ENCODE results near the gene CCDC157. TPM values are rescaled to one million over a fixed set of nuclear protein-coding genes. Genes with fewer than 3 reads are reported as not detected.

The CCDC157 gene
- total and polyA plus RNA-seq, 2 donors (not counting 1 experiment from before 2014, with no cell fraction given), result 3.6 to 6.4 TPM

DNA sequence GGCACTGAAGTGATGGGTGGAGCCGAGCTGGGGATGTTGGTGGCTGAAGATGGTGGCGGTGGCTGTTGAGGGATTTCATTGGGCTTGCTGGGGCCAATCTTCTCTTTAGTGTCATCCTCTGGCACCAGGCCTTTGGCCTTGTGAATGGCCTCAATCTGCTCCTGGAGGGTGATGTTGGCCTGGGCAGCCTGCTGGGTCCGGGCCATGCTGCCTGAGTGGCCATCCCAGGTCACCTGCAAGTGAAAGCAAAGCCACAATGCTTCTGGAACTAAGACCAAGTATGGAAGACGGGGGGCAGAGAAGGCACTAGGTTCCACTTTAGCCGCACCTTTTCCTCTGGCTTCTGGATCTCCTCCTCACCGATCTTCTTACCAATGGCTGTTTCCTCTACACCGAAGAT, 18.0 kb upstream of the CCDC157 start:
- H3K9me3 ChIP-seq (ENCODE audit: control extremely low read depth in 1 of 3, control insufficient read depth in 2 of 3, insufficient read depth in 1 of 3, low read length in 2 of 3), result no peaks in the 10 kb centered on the region
- H3K27me3 ChIP-seq (replicated peaks in 1 of 4; ENCODE audit: control extremely low read depth in 1 of 4, control insufficient read depth in 3 of 4, insufficient read depth in 4 of 4, low read length in 3 of 4), result no peaks in the 10 kb centered on the region
- H3K36me3 ChIP-seq (replicated peaks in 1 of 2; ENCODE audit: control extremely low read depth in 1 of 2, control insufficient read depth in 1 of 2, extremely low read depth in 1 of 2, insufficient read depth in 2 of 2, low read length in 1 of 2), result peaks cover 5 to 98% of the 10 kb centered on the region in 2 experiments
- no peak overlapping the region for H3K27ac Mint-ChIP-seq
- POLR2A ChIA-PET, result no interaction called here
- no peaks in the 10 kb centered on the region for H3K79me2 ChIP-seq (ENCODE audit: control insufficient read depth, insufficient read depth, low read length)
- intact Hi-C loops (cut with micrococcal nuclease), result no loop called here
- ATAC-seq (ENCODE audit: low read depth) (no peak), DNase-seq (no peak)
- H3K4me1 ChIP-seq (ENCODE audit: control insufficient read depth in 2 of 2, insufficient read depth in 2 of 2, low read length in 2 of 2), result no peaks in the 10 kb centered on the region
- no peak overlapping the region for H3K9ac ChIP-seq (ENCODE audit: low read length)
- 100% methylated on average over 6 of the region's 7 CpGs for WGBS (ENCODE audit: insufficient coverage)
- H3K4me1 Mint-ChIP-seq, result no peaks in the 10 kb centered on the region
- H3K9me3 Mint-ChIP-seq (ENCODE audit: insufficient read depth), result no peaks in the 10 kb centered on the region
- peaks cover 47% of the 10 kb centered on the region for H4K20me1 ChIP-seq (ENCODE audit: control insufficient read depth, insufficient read depth, low read length, poor library complexity, severe bottlenecking)
- TF ChIP-seq CTCF (IDR thresholded peaks at IDR 0.05), result no peak
- TF ChIP-seq EZH2 (IDR thresholded peaks at IDR 0.05; ENCODE audit: borderline replicate concordance, insufficient read depth, low read depth, low read length, poor library complexity, severe bottlenecking), result no peak
- CTCF ChIA-PET, result interaction anchor here (2.6 kb wide), 1 partner anchor 51 kb away, joined by 7 read pairs; no protein-coding TSS in a partner anchor
- no peak overlapping the region for H2AFZ ChIP-seq (ENCODE audit: insufficient read depth, low read depth, low read length, poor library complexity, severe bottlenecking)
- H3K4me2 ChIP-seq (replicated peaks; ENCODE audit: low read depth, low read length, poor library complexity, severe bottlenecking), result no peak overlapping the region
- H3K27me3 Mint-ChIP-seq, result no peaks in the 10 kb centered on the region
- H3K27ac ChIP-seq (ENCODE audit: low read length in 2 of 2), result no peak overlapping the region
- H3K4me3 ChIP-seq (ENCODE audit: control extremely low read depth in 1 of 5, extremely low read depth in 1 of 5, insufficient read depth in 1 of 5, low read depth in 2 of 5, low read length in 4 of 5), result no peak overlapping the region
- H3K4me3 Mint-ChIP-seq, result no peak overlapping the region

DNA sequence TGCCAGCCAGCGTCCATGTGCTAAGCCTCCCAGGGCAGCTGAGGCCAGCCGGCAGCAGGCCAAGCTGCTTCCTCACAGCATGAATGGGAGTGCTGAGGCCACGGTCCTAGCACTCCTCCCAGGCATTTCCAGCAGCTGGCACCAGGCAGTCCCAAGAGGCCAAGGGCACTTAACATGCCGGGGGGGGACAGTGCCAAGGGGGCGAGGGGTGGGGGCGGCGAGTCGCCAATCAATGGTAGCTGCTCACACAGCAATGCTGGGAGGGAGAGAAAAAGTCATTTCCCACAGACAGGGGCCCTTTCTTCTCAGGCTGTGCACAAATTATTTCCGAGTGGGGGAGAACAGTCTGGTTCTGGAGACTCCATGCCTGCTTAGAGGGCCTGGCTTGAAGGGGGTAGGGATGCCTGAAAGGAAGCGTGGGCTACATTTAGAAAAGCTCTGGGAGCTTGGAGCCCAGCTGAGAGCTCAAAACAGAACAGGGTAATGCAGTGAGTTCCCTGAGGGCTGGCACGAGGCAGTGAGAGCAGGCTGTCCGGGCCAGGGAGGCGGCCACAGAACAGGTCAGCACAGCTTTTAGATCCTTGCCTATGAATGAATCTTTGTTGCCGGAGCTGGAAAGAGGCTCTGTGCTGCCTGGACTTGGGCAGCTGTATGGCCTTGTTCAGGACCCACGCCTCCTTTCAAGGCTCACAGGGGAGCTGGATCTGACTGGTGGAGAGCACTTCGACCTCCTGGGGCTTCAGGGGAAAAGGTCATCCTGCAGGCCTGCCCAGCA, 15.7 kb upstream of the CCDC157 start:
- H2AFZ ChIP-seq (ENCODE audit: insufficient read depth, low read depth, low read length, poor library complexity, severe bottlenecking), result no peak overlapping the region
- no peak overlapping the region for H3K27ac Mint-ChIP-seq
- POLR2A ChIA-PET, result interaction anchor here (1.0 kb wide), 1 partner anchor 15 kb away, joined by 3 read pairs; the partner anchor contains the start of genes CCDC157 and SF3A1

More for the DNA sequence above, 15.7 kb upstream of the CCDC157 start:
- peaks cover 17 to 98% of the 10 kb centered on the region in 2 experiments for H3K36me3 ChIP-seq (replicated peaks in 1 of 2; ENCODE audit: control extremely low read depth in 1 of 2, control insufficient read depth in 1 of 2, extremely low read depth in 1 of 2, insufficient read depth in 2 of 2, low read length in 1 of 2)
- H3K4me1 ChIP-seq (ENCODE audit: control insufficient read depth in 2 of 2, insufficient read depth in 2 of 2, low read length in 2 of 2), result no peaks in the 10 kb centered on the region
- peaks cover 60% of the 10 kb centered on the region for H4K20me1 ChIP-seq (ENCODE audit: control insufficient read depth, insufficient read depth, low read length, poor library complexity, severe bottlenecking)
- H3K79me2 ChIP-seq (ENCODE audit: control insufficient read depth, insufficient read depth, low read length), result peaks cover 11% of the 10 kb centered on the region
- no peak overlapping the region for H3K4me3 Mint-ChIP-seq
- CTCF ChIA-PET, result interaction anchor here (1.2 to 3.8 kb wide), 2 partner anchors 49 to 53 kb away, joined by 3 to 11 read pairs; partner anchors contain the start of gene CASTOR1
- H3K9me3 Mint-ChIP-seq (ENCODE audit: insufficient read depth), result no peaks in the 10 kb centered on the region
- WGBS (ENCODE audit: insufficient coverage), result 91% methylated on average over 16 of the region's 16 CpGs
- intact Hi-C loops (cut with micrococcal nuclease), result no loop called here
- H3K27me3 Mint-ChIP-seq, result no peaks in the 10 kb centered on the region
- no peak overlapping the region for H3K4me3 ChIP-seq (ENCODE audit: control extremely low read depth in 1 of 5, extremely low read depth in 1 of 5, insufficient read depth in 1 of 5, low read depth in 2 of 5, low read length in 4 of 5)
- H3K4me2 ChIP-seq (replicated peaks; ENCODE audit: low read depth, low read length, poor library complexity, severe bottlenecking), result no peak overlapping the region
- ATAC-seq (ENCODE audit: low read depth) (no peak), DNase-seq (no peak)
- no peaks in the 10 kb centered on the region for H3K9me3 ChIP-seq (ENCODE audit: control extremely low read depth in 1 of 3, control insufficient read depth in 2 of 3, insufficient read depth in 1 of 3, low read length in 2 of 3)
- no peaks in the 10 kb centered on the region for H3K4me1 Mint-ChIP-seq
- no peak for TF ChIP-seq CTCF (IDR thresholded peaks at IDR 0.05)
- no peak for TF ChIP-seq EZH2 (IDR thresholded peaks at IDR 0.05; ENCODE audit: borderline replicate concordance, insufficient read depth, low read depth, low read length, poor library complexity, severe bottlenecking)
- no peak overlapping the region for H3K9ac ChIP-seq (ENCODE audit: low read length)
- no peaks in the 10 kb centered on the region for H3K27me3 ChIP-seq (replicated peaks in 1 of 4; ENCODE audit: control extremely low read depth in 1 of 4, control insufficient read depth in 3 of 4, insufficient read depth in 4 of 4, low read length in 3 of 4)
- no peak overlapping the region for H3K27ac ChIP-seq (ENCODE audit: low read length in 2 of 2)

Measured in B cell (primary cell).